Ectodermal cell (in vitro differentiated cells): ENCODE results near the gene SGMS1.

Experiments used
- H3K27ac ChIP-seq: 2 replicates; pipeline ENCODE4 v1.7.0; 2013; ENCODE audit warnings: mild to moderate bottlenecking, low read depth, low read length; ENCODE audit not compliant: insufficient read depth, poor library complexity, severe bottlenecking
- H3K27me3 ChIP-seq: 2 replicates; pipeline ENCODE4 v1.7.0; 2013; ENCODE audit warnings: mild to moderate bottlenecking, low read length; ENCODE audit not compliant: insufficient read depth, control insufficient read depth, poor library complexity, severe bottlenecking
- H3K36me3 ChIP-seq: one replicate; pipeline ENCODE4 v1.7.0; 2013; ENCODE audit warnings: low read length; ENCODE audit not compliant: control insufficient read depth, insufficient read depth
- H3K4me1 ChIP-seq: one replicate; pipeline ENCODE4 v1.7.0; 2013; ENCODE audit warnings: low read length; ENCODE audit not compliant: control insufficient read depth, insufficient read depth
- H3K4me3 ChIP-seq: 2 replicates; pipeline ENCODE4 v1.7.0; 2013; ENCODE audit warnings: low read depth, low read length, control low read depth; ENCODE audit not compliant: insufficient read depth
- H3K9me3 ChIP-seq: 2 replicates; pipeline ENCODE4 v1.7.0; 2013; ENCODE audit warnings: mild to moderate bottlenecking, low read length, moderate library complexity; ENCODE audit not compliant: control insufficient read depth
- WGBS, 2 experiments: methylation state at CpG; one replicate each; pipeline ENCODE4 v1.1.7; 2013; ENCODE audit warnings: missing lambda C conversion rate in 2 of 2; 5-methylcytosine and 5-hydroxymethylcytosine counted together

Gene SGMS1

DNA sequence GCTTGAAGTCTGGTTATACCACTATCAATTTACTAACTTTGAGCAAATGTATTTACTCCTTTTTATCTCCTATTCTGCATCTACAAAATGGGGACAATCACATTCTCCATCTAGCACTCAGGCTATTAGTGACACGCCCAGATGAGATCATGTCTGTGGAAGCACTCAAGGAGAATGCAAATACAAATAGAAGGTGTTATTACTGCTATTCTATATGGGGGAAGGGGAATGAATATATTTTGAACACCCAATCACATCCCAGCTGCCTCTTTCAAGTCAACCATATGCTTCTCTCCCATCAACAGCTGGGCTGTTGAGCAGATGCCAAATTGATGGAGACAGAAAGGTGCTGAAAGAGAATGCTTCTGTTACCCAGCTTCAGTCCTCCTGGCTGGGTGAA, 23.5 kb downstream of the SGMS1 start:
- Histone ChIP-seq H3K4me3 (no peak overlapping the region), H3K36me3 (no peaks in the 10 kb centered on the region), H3K27me3 (no peaks in the 10 kb centered on the region), H3K9me3 (no peaks in the 10 kb centered on the region), H3K27ac (no peak overlapping the region), H3K4me1 (no peaks in the 10 kb centered on the region)
- WGBS, 2 experiments = 83 to 100% methylated on average over 1 of the region's 1 CpG

DNA sequence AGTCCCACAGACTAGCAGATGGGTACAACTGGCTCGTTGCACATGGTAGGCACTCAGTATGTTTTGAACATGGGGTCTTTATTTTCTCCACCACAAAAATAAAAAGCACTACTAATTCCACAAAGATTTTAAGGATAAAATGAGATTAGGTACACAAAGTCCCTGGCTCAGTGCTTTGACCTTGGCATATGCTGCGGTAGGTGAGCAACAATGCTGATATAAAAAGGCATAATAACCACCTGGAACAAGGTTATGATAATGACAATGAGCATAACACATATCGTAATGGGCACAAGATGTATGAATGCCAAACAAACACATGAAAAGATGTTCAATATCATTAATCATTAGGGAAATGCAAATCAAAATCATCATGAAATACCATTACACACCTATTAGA, 26.9 kb downstream of the SGMS1 start:
- Histone ChIP-seq H3K27me3 (no peaks in the 10 kb centered on the region), H3K9me3 (no peaks in the 10 kb centered on the region), H3K4me1 (no peaks in the 10 kb centered on the region), H3K36me3 (no peaks in the 10 kb centered on the region), H3K4me3 (no peak overlapping the region), H3K27ac (no peak overlapping the region)
- WGBS, 2 experiments = 95 to 96% methylated on average over 3 of the region's 3 CpGs

DNA sequence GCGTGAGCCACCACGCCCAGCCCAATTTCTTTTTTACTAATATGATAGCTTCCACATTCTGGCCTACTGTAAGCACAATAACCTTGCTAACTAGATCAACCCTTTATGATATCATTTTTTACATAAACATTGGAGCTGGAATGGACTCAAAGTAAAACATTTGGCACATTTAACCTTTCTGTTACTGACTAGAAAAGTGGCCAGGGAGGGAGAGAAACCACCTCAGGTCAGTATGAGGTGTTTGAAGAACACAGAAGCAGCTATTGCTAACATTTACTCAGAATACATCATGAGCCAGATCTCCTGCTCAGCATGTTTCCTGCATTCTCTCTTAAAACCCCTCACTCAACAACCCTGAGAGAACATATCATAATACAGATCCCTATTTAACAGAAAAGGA, 27.3 kb downstream of the SGMS1 start:
- Histone ChIP-seq H3K27ac (no peak overlapping the region), H3K4me1 (no peaks in the 10 kb centered on the region), H3K27me3 (no peaks in the 10 kb centered on the region), H3K4me3 (no peak overlapping the region), H3K9me3 (no peaks in the 10 kb centered on the region), H3K36me3 (no peaks in the 10 kb centered on the region)
- 91 to 100% methylated on average over 2 of the region's 2 CpGs for WGBS, 2 experiments

DNA sequence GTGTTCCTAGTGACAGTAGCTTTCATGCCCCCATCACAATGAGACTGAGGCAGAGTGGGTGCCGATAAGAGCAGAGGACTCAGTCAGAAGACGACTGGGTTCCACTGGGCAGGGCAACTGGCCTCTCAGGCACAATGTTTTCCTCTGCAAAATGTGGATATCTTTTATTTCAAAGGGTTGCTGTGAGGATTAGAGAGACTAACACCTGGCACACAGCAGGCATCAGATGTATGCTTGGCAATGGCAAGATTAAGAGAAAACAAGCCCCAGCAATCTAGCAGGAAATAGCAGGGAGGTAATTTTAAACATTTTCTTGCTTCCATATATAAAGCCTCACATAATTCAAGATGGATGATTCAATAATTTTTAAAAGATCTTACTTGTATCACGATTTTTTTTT, 28.0 kb downstream of the SGMS1 start:
- Histone ChIP-seq H3K36me3 (no peaks in the 10 kb centered on the region), H3K4me1 (no peaks in the 10 kb centered on the region), H3K9me3 (no peaks in the 10 kb centered on the region), H3K27me3 (no peaks in the 10 kb centered on the region), H3K4me3 (no peak overlapping the region), H3K27ac (no peak overlapping the region)
- 87 to 89% methylated on average over 3 of the region's 3 CpGs for WGBS, 2 experiments

DNA sequence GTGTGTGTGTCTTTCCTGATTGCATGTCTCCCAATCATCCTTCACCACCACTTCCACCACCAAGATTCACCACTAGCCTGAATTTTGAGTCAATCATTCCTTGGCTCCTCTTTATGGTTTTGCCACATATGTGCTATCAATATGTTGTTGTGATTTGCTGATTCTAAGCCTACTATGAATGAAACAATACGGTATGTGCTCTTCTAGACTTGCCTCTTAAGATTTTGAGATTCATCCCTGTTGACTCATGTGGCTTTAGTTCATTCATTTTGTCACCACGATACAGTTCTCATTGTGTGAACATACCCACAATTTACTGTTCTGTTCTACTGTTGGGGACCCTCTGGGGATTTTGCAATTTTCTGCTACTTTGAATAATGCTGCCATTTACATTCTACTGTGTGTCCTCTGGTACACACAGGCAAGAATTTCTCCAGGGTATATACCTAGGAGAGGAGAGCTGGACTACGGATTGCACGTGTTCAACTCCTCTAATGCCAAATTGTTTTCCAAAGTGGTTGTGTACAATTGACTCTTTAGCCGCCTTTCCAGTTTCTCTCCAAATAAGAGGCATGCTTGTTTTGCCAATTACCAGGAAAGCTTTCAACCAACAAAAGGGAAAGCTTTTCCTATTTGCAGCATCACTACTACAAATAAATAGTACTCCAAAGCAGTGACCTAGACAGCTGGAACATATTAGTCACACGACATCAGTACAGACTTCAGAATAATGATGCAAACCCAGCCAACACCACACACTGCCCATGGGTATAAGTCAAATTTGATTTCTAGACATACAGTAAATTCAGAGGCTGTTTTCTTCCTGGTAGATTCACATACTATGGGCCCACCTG, 30.0 kb downstream of the SGMS1 start:
- WGBS, 2 experiments = 95% methylated on average over 6 of the region's 6 CpGs
- no peak overlapping the region for H3K4me3 ChIP-seq
- H3K27ac ChIP-seq = no peak overlapping the region

DNA sequence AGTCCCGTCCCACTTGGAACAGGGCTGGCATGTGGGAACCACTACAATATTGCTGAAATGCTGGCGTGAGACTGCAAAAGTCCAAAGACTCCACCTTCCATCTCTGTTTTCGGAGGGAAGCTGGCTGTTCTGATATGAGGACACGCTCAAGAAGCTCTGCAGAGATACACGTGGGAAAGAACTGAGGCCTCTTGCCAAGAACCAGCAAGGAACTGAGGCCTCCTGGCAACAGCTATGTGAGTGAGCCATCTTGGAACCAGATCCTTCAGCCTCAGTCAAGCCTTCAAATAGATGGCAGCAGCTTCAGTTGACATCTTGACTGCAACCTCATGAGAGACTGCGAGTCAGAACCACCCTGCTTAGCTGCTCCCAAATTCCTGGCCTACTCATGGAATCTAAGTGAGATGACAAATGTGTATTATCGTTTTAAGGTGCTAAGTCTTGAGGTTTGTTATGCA, 30.8 kb downstream of the SGMS1 start:
- H3K27ac ChIP-seq = no peak overlapping the region
- WGBS, 2 experiments = 96 to 97% methylated on average over 6 of the region's 7 CpGs
- H3K4me3 ChIP-seq = no peak overlapping the region
- H3K9me3 ChIP-seq = no peaks in the 10 kb centered on the region
- H3K27me3 ChIP-seq = no peaks in the 10 kb centered on the region
- no peaks in the 10 kb centered on the region for H3K4me1 ChIP-seq
- H3K36me3 ChIP-seq = no peaks in the 10 kb centered on the region

More for the DNA sequence above, 30.0 kb downstream of the SGMS1 start:
- Histone ChIP-seq H3K27me3 (no peaks in the 10 kb centered on the region), H3K9me3 (no peaks in the 10 kb centered on the region), H3K36me3 (no peaks in the 10 kb centered on the region), H3K4me1 (no peaks in the 10 kb centered on the region)

DNA sequence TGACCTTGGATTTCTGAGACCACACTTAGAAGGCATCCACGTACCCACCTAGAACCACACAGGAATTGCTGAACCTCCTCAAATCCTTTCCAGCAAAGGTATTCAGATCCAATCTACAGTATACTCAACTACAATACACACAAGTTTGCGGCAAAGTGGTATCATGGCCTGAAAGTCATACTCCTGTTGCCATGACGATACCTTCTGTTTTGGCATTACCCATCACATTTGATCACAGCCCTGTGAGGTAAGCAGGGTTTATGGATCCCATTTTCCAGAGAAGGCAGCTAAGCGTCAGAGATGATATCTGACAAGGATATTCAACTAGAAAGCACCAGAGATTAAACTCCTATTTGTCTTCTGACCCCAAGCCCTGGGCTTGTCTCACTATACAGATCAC, 32.8 kb downstream of the SGMS1 start:
- Histone ChIP-seq H3K4me1 (no peaks in the 10 kb centered on the region), H3K27ac (no peak overlapping the region), H3K4me3 (no peak overlapping the region), H3K27me3 (no peaks in the 10 kb centered on the region), H3K36me3 (no peaks in the 10 kb centered on the region), H3K9me3 (no peaks in the 10 kb centered on the region)
- WGBS, 2 experiments = 92 to 93% methylated on average over 4 of the region's 4 CpGs

DNA sequence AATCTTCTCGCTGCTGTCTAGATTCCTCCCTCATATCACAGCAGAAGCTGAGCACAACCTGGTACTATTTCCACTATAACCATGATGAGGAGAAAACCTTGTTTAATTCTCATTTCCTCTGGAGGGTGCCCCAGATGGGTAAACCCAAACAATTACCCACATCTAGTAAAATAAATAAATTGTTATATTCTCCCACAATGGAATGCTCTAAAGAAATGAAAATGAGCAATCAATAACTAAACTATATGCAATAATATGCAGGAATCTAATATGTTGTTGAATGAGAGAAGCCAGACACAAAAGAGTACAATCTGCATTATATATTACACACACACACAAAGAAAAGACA, 37.0 kb downstream of the SGMS1 start:
- H3K9me3 ChIP-seq = no peaks in the 10 kb centered on the region
- H3K27ac ChIP-seq = no peak overlapping the region
- 84 to 94% methylated on average over 1 of the region's 1 CpG for WGBS, 2 experiments
- no peaks in the 10 kb centered on the region for H3K36me3 ChIP-seq
- no peaks in the 10 kb centered on the region for H3K4me1 ChIP-seq
- no peaks in the 10 kb centered on the region for H3K27me3 ChIP-seq
- no peak overlapping the region for H3K4me3 ChIP-seq

DNA sequence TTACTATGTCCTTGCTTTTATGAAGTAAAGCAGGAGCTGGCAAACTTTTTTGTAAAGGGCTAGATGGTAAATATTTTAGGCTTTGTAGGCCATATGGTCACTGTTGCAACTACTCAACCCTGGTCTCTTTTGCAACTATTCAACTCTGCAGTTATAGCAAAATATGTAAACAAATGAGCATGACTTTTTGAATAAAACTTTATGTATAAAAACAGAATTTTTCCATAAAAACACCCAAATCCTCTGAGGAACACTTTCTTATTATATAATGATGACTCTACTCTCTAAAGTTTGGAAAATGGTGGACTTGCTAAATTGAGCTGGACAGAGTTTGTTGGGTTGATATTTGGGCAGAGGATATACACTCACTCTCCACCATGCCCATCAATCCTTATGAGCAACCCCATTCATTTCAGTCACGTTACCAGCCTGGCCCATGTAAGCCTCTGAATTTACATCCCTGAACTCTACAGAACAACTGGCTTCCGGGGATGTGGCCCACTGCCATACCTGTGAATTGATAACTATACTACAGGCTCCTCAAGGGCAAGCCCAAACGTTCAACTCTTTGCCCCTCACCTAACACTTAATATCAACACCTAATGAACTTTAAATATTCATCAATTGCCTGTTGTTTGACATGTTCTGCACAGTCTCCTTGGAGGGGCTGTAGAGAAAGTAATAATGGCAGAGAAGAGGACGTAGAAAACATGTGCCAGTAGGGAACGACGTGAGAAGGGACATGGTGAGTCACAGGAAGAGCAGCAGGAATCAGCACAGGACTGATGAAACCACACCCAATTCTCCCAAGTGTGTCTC, 37.6 kb downstream of the SGMS1 start:
- Histone ChIP-seq H3K9me3 (no peaks in the 10 kb centered on the region), H3K36me3 (no peaks in the 10 kb centered on the region), H3K27me3 (no peaks in the 10 kb centered on the region), H3K4me3 (no peak overlapping the region), H3K27ac (no peak overlapping the region), H3K4me1 (no peaks in the 10 kb centered on the region)
- WGBS, 2 experiments = 90 to 96% methylated on average over 6 of the region's 6 CpGs
